Measurements from ENCODE around the gene PDE4D.
A peak's percentile ranks its signal among the peaks of the same experiment; 100 is the strongest.

PDE4D gene

GRCh38 chr5:59354274-59354673 lies 539.3 kb downstream of the PDE4D start:
- no peaks in the 10 kb centered on the region for H3F3A ChIP-seq (ENCODE audit: insufficient read depth, low read length)
- H2AFZ ChIP-seq (ENCODE audit: low read length) = no peak overlapping the region
- TF ChIP-seq CTCF (IDR thresholded peaks at IDR 0.05; ENCODE audit: low read length) (no peak), EZH2phosphoT487 (IDR thresholded peaks at IDR 0.05; ENCODE audit: low read length) (no peak), EZH2 (optimal IDR thresholded peaks at IDR 0.05; ENCODE audit: low read depth, low read length) (no peak)
- H3K27me3 ChIP-seq (replicated peaks; ENCODE audit: insufficient read depth, low read length) = no peaks in the 10 kb centered on the region
- DNase-seq = no peak
- H3K9me3 ChIP-seq (replicated peaks; ENCODE audit: insufficient read depth, low read length) = no peaks in the 10 kb centered on the region
- no peak overlapping the region for H3K27ac ChIP-seq (ENCODE audit: low read length)
- no peaks in the 10 kb centered on the region for H3K36me3 ChIP-seq (replicated peaks; ENCODE audit: insufficient read depth, low read length)
- H3K9me2 ChIP-seq (replicated peaks; ENCODE audit: insufficient read depth, low read length) = no peaks in the 10 kb centered on the region
- H3K4me1 ChIP-seq (ENCODE audit: low read length) = no peaks in the 10 kb centered on the region
- no peaks in the 10 kb centered on the region for H4K20me1 ChIP-seq (ENCODE audit: insufficient read depth, low read length)
- no peak overlapping the region for H3K9ac ChIP-seq (ENCODE audit: low read length)
- H3K79me2 ChIP-seq (ENCODE audit: low read length) = no peaks in the 10 kb centered on the region
- H3K4me3 ChIP-seq (ENCODE audit: low read length) = no peak overlapping the region
- no peak overlapping the region for H3K4me2 ChIP-seq (ENCODE audit: low read depth, low read length)

- Histone ChIP-seq H3K9me3 (replicated peaks; ENCODE audit: insufficient read depth, low read length) (no peaks in the 10 kb centered on the region), H3K79me2 (ENCODE audit: low read length) (no peaks in the 10 kb centered on the region), H3K4me2 (ENCODE audit: low read depth, low read length) (no peak overlapping the region), H3K9me2 (replicated peaks; ENCODE audit: insufficient read depth, low read length) (no peaks in the 10 kb centered on the region), H3K9ac (ENCODE audit: low read length) (no peak overlapping the region), H3K27me3 (replicated peaks; ENCODE audit: insufficient read depth, low read length) (no peaks in the 10 kb centered on the region), H3F3A (ENCODE audit: insufficient read depth, low read length) (no peaks in the 10 kb centered on the region), H4K20me1 (ENCODE audit: insufficient read depth, low read length) (no peaks in the 10 kb centered on the region), H3K27ac (ENCODE audit: low read length) (no peak overlapping the region), H2AFZ (ENCODE audit: low read length) (no peak overlapping the region), H3K36me3 (replicated peaks; ENCODE audit: insufficient read depth, low read length) (no peaks in the 10 kb centered on the region), H3K4me3 (ENCODE audit: low read length) (no peak overlapping the region), H3K4me1 (ENCODE audit: low read length) (no peaks in the 10 kb centered on the region)
- no peak for DNase-seq
- no peak for TF ChIP-seq EZH2 (optimal IDR thresholded peaks at IDR 0.05; ENCODE audit: low read depth, low read length)
- no peak for TF ChIP-seq EZH2phosphoT487 (IDR thresholded peaks at IDR 0.05; ENCODE audit: low read length)
- no peak for TF ChIP-seq CTCF (IDR thresholded peaks at IDR 0.05; ENCODE audit: low read length)
These were observed 542.3 kb downstream of the PDE4D start for GRCh38 chr5:59351076-59351794.

GRCh38 chr5:59348189-59348588 lies 545.3 kb downstream of the PDE4D start:
- no peak overlapping the region for H3K4me3 ChIP-seq (ENCODE audit: low read length)
- no peak overlapping the region for H3K9ac ChIP-seq (ENCODE audit: low read length)
- H3K4me2 ChIP-seq (ENCODE audit: low read depth, low read length) = no peak overlapping the region
- TF ChIP-seq CTCF (IDR thresholded peaks at IDR 0.05; ENCODE audit: low read length) (peak; percentile 12; the same call in 1 of the 2 replicates), EZH2 (optimal IDR thresholded peaks at IDR 0.05; ENCODE audit: low read depth, low read length) (no peak)
- no peaks in the 10 kb centered on the region for H3K27me3 ChIP-seq (replicated peaks; ENCODE audit: insufficient read depth, low read length)
- no peaks in the 10 kb centered on the region for H3K36me3 ChIP-seq (replicated peaks; ENCODE audit: insufficient read depth, low read length)
- no peak overlapping the region for H2AFZ ChIP-seq (ENCODE audit: low read length)
- no peaks in the 10 kb centered on the region for H3F3A ChIP-seq (ENCODE audit: insufficient read depth, low read length)
- no peak overlapping the region for H3K27ac ChIP-seq (ENCODE audit: low read length)
- no peaks in the 10 kb centered on the region for H3K9me2 ChIP-seq (replicated peaks; ENCODE audit: insufficient read depth, low read length)
- no peak for DNase-seq
- H4K20me1 ChIP-seq (ENCODE audit: insufficient read depth, low read length) = no peaks in the 10 kb centered on the region
- no peaks in the 10 kb centered on the region for H3K9me3 ChIP-seq (replicated peaks; ENCODE audit: insufficient read depth, low read length)
- no peaks in the 10 kb centered on the region for H3K4me1 ChIP-seq (ENCODE audit: low read length)
- no peaks in the 10 kb centered on the region for H3K79me2 ChIP-seq (ENCODE audit: low read length)

Data from MM.1S (cell line).